Vagina (tissue), 2 donors: ENCODE results near the gene SH2D3A.

ENCODE experiments used
- POLR2A ChIP-seq, 2 donors: fragments of 450-650 bp; IDR thresholded peaks; one replicate each; pipeline ENCODE4 v1.6.1; 2017; ENCODE audit warnings: antibody characterized with exemption in 2 of 2, mild to moderate bottlenecking in 2 of 2, moderate library complexity in 2 of 2
- POLR2AphosphoS5 ChIP-seq, 2 donors: sonication (generic); formaldehyde crosslinking; IDR thresholded peaks; one replicate each; pipeline ENCODE4 v1.9.0; 2017; ENCODE audit warnings: antibody characterized with exemption in 2 of 2, mild to moderate bottlenecking in 2 of 2, low read depth in 1 of 2; ENCODE audit not compliant: insufficient read depth in 1 of 2
- TF ChIP-seq, protein P1 (sequence below), 3 experiments: fragments of 450-650 bp in 2 of 3; fragments of 200-600 bp in 1 of 3; sonication (generic) in 1 of 3; IDR thresholded peaks; one replicate each; pipeline ENCODE4 v1.5.1; 2017 to 2019; ENCODE audit warnings: antibody characterized with exemption in 3 of 3, mild to moderate bottlenecking in 2 of 3, moderate library complexity in 2 of 3

- TF ChIP-seq, protein P1, sequence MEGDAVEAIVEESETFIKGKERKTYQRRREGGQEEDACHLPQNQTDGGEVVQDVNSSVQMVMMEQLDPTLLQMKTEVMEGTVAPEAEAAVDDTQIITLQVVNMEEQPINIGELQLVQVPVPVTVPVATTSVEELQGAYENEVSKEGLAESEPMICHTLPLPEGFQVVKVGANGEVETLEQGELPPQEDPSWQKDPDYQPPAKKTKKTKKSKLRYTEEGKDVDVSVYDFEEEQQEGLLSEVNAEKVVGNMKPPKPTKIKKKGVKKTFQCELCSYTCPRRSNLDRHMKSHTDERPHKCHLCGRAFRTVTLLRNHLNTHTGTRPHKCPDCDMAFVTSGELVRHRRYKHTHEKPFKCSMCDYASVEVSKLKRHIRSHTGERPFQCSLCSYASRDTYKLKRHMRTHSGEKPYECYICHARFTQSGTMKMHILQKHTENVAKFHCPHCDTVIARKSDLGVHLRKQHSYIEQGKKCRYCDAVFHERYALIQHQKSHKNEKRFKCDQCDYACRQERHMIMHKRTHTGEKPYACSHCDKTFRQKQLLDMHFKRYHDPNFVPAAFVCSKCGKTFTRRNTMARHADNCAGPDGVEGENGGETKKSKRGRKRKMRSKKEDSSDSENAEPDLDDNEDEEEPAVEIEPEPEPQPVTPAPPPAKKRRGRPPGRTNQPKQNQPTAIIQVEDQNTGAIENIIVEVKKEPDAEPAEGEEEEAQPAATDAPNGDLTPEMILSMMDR (IDR thresholded peaks at IDR 0.05): no peak
- no peak for TF ChIP-seq POLR2A (IDR thresholded peaks at IDR 0.05)
- TF ChIP-seq POLR2AphosphoS5 (IDR thresholded peaks at IDR 0.05; ENCODE audit: insufficient read depth in 1 of 2, low read depth in 1 of 2): no peak
These were observed 42.0 kb upstream of the SH2D3A start for GRCh38 chr19:6809262-6809661.
